GM12872 (cell line): ENCODE data around the gene TMEM234.

ENCODE experiments used
- TF ChIP-seq, protein P1 (sequence below): IDR thresholded peaks from 3 replicates; pipeline ENCODE4 v1.5.1; 2011; ENCODE audit warnings: low read depth, mild to moderate bottlenecking, low read length, moderate library complexity; ENCODE audit not compliant: insufficient read depth

The TMEM234 gene

DNA sequence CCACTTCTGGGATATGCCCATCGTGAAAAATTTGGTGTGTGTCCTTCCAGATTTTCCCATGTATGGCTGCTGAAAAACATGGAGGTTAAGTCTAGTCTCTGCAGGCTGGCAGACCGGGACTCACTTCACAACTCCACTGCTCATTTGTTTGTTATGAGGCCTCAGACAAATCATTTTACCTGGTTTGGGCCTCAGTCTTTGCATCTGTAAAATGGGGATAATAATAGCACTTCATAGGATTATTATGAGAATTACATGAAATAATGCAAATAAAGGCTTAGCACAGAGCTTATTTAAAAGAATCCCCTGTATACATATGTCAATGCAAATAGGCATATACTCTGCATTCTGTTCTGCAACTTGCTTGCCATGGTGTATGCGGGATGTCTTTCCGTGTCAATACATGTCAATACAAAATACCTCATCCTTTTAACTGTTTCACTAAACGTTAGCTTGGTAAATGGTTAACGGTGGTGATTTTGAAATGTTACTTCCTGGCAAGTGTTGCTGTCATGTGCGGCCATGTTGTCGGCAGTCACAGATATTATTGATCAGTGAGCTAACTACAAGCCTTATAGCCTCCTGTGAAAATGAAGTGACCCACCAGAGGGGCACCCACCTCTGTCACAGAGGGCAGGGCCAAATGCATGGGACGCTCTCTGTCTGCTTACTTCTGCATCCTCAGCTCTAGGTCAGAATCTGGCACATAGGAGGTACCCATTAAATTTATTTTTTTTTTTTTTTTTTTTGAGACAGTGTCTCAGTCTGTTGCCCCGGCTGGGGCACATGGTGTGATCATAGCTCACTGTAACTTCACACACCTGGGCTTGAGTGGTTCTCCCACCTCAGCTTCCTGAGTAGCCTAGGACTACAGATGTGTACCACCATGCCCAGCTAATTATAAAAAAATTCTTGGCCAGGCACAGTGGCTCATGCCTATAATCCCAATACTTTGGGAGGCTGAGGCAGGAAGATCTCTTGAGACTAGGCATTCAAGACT lies 33.2 kb upstream of the TMEM234 start:
- TF ChIP-seq, protein P1, sequence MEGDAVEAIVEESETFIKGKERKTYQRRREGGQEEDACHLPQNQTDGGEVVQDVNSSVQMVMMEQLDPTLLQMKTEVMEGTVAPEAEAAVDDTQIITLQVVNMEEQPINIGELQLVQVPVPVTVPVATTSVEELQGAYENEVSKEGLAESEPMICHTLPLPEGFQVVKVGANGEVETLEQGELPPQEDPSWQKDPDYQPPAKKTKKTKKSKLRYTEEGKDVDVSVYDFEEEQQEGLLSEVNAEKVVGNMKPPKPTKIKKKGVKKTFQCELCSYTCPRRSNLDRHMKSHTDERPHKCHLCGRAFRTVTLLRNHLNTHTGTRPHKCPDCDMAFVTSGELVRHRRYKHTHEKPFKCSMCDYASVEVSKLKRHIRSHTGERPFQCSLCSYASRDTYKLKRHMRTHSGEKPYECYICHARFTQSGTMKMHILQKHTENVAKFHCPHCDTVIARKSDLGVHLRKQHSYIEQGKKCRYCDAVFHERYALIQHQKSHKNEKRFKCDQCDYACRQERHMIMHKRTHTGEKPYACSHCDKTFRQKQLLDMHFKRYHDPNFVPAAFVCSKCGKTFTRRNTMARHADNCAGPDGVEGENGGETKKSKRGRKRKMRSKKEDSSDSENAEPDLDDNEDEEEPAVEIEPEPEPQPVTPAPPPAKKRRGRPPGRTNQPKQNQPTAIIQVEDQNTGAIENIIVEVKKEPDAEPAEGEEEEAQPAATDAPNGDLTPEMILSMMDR, result no peak

DNA sequence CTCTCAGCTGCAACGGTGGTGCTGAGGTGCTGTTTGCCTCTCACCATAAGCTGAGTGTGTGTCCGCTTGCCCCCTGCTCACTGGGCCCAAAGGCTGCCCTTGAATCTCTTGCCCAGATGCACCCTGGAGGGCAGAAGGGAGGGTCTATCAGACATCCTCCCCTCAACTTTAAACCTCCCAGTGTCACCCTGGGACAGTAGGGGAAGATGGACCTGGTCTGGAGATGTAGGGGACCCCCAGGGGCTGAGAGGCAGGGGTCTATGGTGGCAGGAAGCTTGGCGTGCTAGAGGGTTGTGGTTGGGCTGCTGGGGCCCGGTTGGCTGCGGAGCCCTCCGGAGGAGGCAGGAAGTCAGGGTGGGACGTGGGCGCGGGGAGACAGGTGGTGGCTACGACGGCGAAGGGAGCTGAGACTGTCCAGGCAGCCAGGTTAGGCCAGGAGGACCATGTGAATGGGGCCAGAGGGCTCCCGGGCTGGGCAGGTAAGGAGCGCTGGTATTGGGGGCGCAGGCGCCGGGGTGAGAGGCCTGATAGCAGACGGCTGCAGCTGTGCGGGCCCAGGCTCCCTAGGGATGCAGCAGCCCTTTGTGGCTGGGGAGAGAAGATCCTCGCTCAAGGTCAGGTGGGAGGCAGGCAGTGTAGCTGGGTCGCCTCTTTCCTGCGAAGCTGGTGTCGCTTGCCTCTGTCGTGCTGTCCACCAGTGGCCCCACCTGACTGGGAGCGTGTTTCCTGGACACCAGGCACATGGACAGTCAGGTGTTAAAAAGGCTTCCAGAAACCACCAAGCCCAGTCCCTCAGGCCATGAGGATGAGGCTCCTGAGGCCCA lies 29.0 kb upstream of the TMEM234 start, which contains the start of gene LCK:
TSS of gene LCK (plus strand) at position 373 of the 824 bp plus-strand sequence. CDS start 23,065 bp downstream, outside the sequence.
- TF ChIP-seq, protein P1, result no peak

DNA sequence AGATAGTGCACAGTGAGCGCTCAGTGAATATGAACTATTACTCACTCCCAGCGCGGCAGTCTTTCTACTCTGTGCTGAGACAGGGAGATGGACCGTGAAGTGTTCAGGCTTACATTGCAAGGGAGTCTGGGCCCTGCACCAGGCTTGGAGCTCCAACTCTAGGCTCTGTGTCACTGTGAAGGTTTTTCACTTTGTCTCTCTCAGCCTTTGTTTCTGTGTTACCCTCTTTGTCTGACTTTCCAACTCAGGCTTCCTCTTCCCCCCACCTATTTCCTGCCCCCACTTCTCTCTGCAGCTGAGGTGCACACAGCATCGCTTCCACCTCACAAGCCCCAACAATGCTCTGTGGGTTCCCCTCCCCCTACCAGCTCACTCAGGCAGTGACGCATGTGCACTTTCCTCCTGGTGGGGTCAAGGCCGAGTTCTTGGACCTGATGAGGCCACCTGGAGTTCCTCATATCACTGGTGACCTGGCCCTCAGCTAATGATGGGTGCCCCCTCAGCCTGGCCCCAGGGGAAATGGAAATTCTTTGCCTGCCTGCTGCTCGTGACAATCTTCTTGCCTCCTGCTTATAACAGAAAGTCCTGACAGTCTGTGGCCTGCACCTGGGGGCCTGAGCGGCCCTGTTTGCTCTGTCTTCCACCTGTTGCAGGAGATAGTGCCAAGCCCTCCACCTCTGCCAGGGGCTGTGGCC lies 27.8 kb upstream of the TMEM234 start:
- TF ChIP-seq, protein P1, result no peak

DNA sequence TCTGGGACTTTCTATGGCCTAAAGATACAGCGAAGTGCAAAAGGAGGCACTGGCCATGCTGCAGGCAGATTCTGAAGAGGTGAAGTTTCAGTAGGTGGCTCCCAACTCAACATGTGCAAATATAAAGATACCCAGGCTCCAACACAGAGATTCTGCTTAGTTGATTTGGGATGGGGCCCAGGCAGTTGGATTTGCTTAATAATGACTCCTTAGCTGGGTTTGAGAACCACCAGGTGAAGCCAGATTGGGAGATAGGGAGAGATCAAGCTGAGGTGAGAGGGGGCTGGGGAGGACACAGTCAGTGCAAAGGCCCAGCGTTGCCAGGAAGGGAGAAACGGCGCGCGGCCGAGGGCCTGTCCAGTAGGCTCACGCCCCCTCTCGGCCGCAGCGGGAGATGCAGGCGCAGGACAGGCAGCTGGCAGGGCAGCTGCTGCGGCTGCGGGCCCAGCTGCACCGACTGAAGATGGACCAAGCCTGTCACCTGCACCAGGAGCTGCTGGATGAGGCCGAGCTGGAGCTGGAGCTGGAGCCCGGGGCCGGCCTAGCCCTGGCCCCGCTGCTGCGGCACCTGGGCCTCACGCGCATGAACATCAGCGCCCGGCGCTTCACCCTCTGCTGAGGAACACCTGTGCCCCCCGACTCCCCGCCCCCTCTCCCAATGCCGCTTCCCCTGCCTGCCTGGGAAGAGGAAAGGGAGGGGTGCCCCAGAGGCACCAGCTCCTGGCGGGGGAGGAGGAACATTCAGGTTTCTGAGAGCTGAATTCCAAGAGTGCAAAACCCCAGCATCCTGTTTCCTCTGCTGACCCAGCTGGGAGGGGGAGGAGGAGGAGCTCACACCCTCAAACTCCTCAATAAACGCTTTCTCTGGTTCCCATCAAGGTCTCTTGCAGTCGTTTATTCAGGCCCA lies 26.1 kb upstream of the TMEM234 start:
- TF ChIP-seq, protein P1, result peak; percentile 97

DNA sequence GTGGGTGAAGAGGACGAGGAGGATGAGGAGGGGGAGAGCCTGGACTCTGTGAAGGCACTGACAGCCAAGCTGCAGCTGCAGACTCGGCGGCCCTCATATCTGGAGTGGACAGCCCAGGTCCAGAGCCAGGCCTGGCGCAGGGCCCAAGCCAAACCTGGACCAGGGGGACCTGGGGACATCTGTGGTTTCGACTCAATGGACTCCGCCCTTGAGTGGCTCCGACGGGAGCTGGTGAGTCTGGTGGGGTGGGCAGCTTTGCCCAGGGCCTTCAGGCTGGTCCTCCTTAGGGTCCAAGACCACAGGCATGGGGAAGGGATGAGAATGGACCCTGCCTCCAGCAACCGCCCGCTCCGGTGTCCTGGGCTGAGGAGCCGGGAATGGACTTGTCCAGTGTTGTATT lies 25.3 kb upstream of the TMEM234 start:
- TF ChIP-seq, protein P1, result no peak

DNA sequence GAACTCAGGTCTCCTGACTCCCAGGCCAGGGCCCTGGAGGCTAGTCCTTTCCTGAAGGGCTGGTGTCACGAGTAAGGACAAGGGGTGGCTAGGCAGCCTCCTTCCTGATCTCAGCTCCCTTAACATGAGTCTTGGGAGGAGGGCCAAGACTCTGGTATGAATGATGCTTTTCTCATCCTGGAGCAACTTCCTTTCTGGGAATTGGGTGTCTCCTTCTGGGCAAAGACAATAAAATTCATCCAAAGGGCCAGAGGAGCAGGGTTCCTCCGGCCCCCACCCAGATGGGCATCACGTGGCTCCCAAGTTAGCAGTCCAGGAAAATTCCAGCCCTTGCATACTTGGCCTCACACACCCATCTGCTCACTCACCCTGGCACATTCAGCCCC lies 24.7 kb upstream of the TMEM234 start, which contains the start of gene FAM167B:
TSS of gene FAM167B (plus strand) at position 335 of the 386 bp plus-strand sequence. CDS start 200 bp downstream, outside the sequence.
- TF ChIP-seq, protein P1, result no peak
